Activated CD8-positive, alpha-beta memory T cell treated with anti-CD3 and anti-CD28 coated beads for 24 hours (primary cell): ENCODE measurements around the gene MAP4.
A peak's percentile ranks its signal among the peaks of the same experiment; 100 is the strongest.
"Not testable (repeated sequence)": the region's sequence is repeated elsewhere in the genome, so short reads cannot be mapped to it uniquely, and the experiment has no call there.

ENCODE experiments used
- DNase-seq: peaks from one replicate; pipeline ENCODE4 v3.0.0-alpha.2; 2020

Gene MAP4

GRCh38 chr3:47838503-47838902, 177.7 kb downstream of the MAP4 start:
- DNase-seq = no peak

GRCh38 chr3:47836986-47837385, 179.2 kb downstream of the MAP4 start:
- DNase-seq = no peak

- not testable (repeated sequence) for DNase-seq
Measured at GRCh38 chr3:47829482-47829881, 186.7 kb downstream of the MAP4 start.

- DNase-seq = no peak
Measured at GRCh38 chr3:47825590-47825989, 190.6 kb downstream of the MAP4 start.

GRCh38 chr3:47824541-47825473, 191.4 kb downstream of the MAP4 start:
- peak; percentile 90 for DNase-seq

GRCh38 chr3:47817609-47818008, 198.6 kb downstream of the MAP4 start:
- no peak for DNase-seq

GRCh38 chr3:47813551-47814177, 202.6 kb downstream of the MAP4 start:
- no peak for DNase-seq

- DNase-seq = no peak
Measured at GRCh38 chr3:47804577-47804976, 211.6 kb downstream of the MAP4 start.

GRCh38 chr3:47803480-47804025, 212.7 kb downstream of the MAP4 start:
- DNase-seq = no peak

- DNase-seq = peak; percentile 93
Measured at GRCh38 chr3:47802734-47803479, 213.3 kb downstream of the MAP4 start, which contains the start of gene DHX30. DHX30 (plus strand) TSS chr3:47803138; CDS start chr3:47810684, 7,546 bp downstream.
